WTC11 (cell line): ENCODE results near the gene ERICH4. TPM values are rescaled to one million over a fixed set of nuclear protein-coding genes. Genes with fewer than 3 reads are reported as not detected.
A peak's percentile ranks its signal among the peaks of the same experiment; 100 is the strongest.

Experiments used
- ATAC-seq: fragments of 200-7000 bp; cut with Tn5 transposase; 2 replicates; pipeline ENCODE4 v1.10.0; 2021; ENCODE audit warnings: mild to moderate bottlenecking, moderate library complexity
- CTCF ChIA-PET: fragments of 300-600 bp; sonication (Branson Sonifier 250); formaldehyde crosslinking; loops from one replicate; lab custom pipeline; 2021; ENCODE audit warnings: antibody characterized with exemption; lab: Charles Lee
- POLR2A ChIA-PET: fragments of 350-600 bp; sonication (Branson Sonifier 250); formaldehyde crosslinking; loops from one replicate; lab custom pipeline; 2021; ENCODE audit warnings: antibody characterized with exemption; lab: Charles Lee
- DNase-seq: peaks from one replicate; pipeline ENCODE4 v3.0.0; 2021; ENCODE audit warnings: low spot score
- H3K27ac Mint-ChIP-seq: 2 replicates; pipeline ENCODE4 v1.8.0; 2021; ENCODE audit warnings: mixed read lengths
- H3K27me3 Mint-ChIP-seq: 2 replicates; pipeline ENCODE4 v1.8.0; 2021; ENCODE audit warnings: low read depth, mild to moderate bottlenecking, moderate library complexity, mixed read lengths
- H3K36me3 Mint-ChIP-seq: 2 replicates; pipeline ENCODE4 v1.8.0; 2021; ENCODE audit warnings: mixed read lengths
- H3K4me1 Mint-ChIP-seq: 2 replicates; pipeline ENCODE4 v1.8.0; 2022; ENCODE audit warnings: mixed read lengths
- H3K4me3 Mint-ChIP-seq: 2 replicates; pipeline ENCODE4 v1.8.0; 2021; ENCODE audit warnings: mild to moderate bottlenecking, moderate library complexity, mixed read lengths
- H3K9me3 Mint-ChIP-seq: 2 replicates; pipeline ENCODE4 v1.8.0; 2021; ENCODE audit warnings: mixed read lengths
- CBFB ChIP-seq: sonication (generic); formaldehyde crosslinking; IDR thresholded peaks from 2 replicates; pipeline ENCODE4 v1.8.1; 2022; ENCODE audit warnings: mild to moderate bottlenecking, low read depth, missing genetic modification reagents
- ETV6 ChIP-seq: sonication (generic); formaldehyde crosslinking; IDR thresholded peaks from 2 replicates; pipeline ENCODE4 v1.8.1; 2022; ENCODE audit warnings: mild to moderate bottlenecking, missing genetic modification reagents
- RELA ChIP-seq: sonication (generic); formaldehyde crosslinking; IDR thresholded peaks from 2 replicates; pipeline ENCODE4 v1.8.1; 2022; ENCODE audit warnings: missing genetic modification reagents, mild to moderate bottlenecking, borderline replicate concordance
- SOX15 ChIP-seq: fragments of 250-450 bp; sonication (Bioruptor Pico); IDR thresholded peaks from 2 replicates; pipeline ENCODE4 v1.9.0; 2021; ENCODE audit warnings: mild to moderate bottlenecking
- TCF7 ChIP-seq: sonication (generic); formaldehyde crosslinking; IDR thresholded peaks from 2 replicates; pipeline ENCODE4 v1.8.0; 2022; ENCODE audit warnings: mild to moderate bottlenecking, low read depth, missing genetic modification reagents, moderate library complexity
- TP53 ChIP-seq: sonication (generic); formaldehyde crosslinking; IDR thresholded peaks from 2 replicates; pipeline ENCODE4 v1.8.1; 2023; ENCODE audit warnings: mild to moderate bottlenecking, missing genetic modification reagents
- ZNF219 ChIP-seq: sonication (generic); formaldehyde crosslinking; IDR thresholded peaks from 2 replicates; pipeline ENCODE4 v1.8.0; 2023; ENCODE audit warnings: missing genetic modification reagents, mild to moderate bottlenecking, borderline replicate concordance
- ZNF232 ChIP-seq: sonication (generic); formaldehyde crosslinking; IDR thresholded peaks from 2 replicates; pipeline ENCODE4 v1.8.0; 2022; ENCODE audit warnings: mild to moderate bottlenecking, missing genetic modification reagents
- ZNF671 ChIP-seq: fragments of 250-450 bp; sonication (Bioruptor Pico); IDR thresholded peaks from 2 replicates; pipeline ENCODE4 v1.8.0; 2021; ENCODE audit warnings: mild to moderate bottlenecking
- total RNA-seq: library from RNA; stranded (reverse); gene quantifications from 3 replicates; pipeline ENCODE4 v1.2.3, GENCODE V29; 2021
- TF ChIP-seq, protein P1 (sequence below): sonication (generic); formaldehyde crosslinking; IDR thresholded peaks from 2 replicates; pipeline ENCODE4 v1.8.1; 2023; ENCODE audit warnings: mild to moderate bottlenecking, missing genetic modification reagents, moderate library complexity
- TF ChIP-seq, protein P2 (sequence below): sonication (generic); formaldehyde crosslinking; IDR thresholded peaks from 2 replicates; pipeline ENCODE4 v1.8.0; 2022; ENCODE audit warnings: mild to moderate bottlenecking, missing genetic modification reagents
- TF ChIP-seq, protein P3 (sequence below): sonication (generic); formaldehyde crosslinking; IDR thresholded peaks from 2 replicates; pipeline ENCODE4 v1.8.0; 2023; ENCODE audit warnings: missing genetic modification reagents
- TF ChIP-seq, protein P4 (sequence below): sonication (generic); formaldehyde crosslinking; IDR thresholded peaks from 2 replicates; pipeline ENCODE4 v1.8.1; 2023; ENCODE audit warnings: mild to moderate bottlenecking, missing genetic modification reagents, moderate library complexity
- TF ChIP-seq, protein P5 (sequence below): fragments of 200-600 bp; IDR thresholded peaks from 2 replicates; pipeline ENCODE4 v1.8.0; 2022; ENCODE audit warnings: antibody characterized with exemption
- TF ChIP-seq, protein P6 (sequence below): fragments of 250-450 bp; sonication (Bioruptor Pico); IDR thresholded peaks from 2 replicates; pipeline ENCODE4 v1.9.0; 2021; ENCODE audit warnings: mild to moderate bottlenecking
- TF ChIP-seq, protein P7 (sequence below): sonication (generic); formaldehyde crosslinking; IDR thresholded peaks from 2 replicates; pipeline ENCODE4 v1.8.1; 2022; ENCODE audit warnings: low read depth, missing genetic modification reagents, borderline replicate concordance
- TF ChIP-seq, protein P8 (sequence below): sonication (generic); formaldehyde crosslinking; IDR thresholded peaks from 2 replicates; pipeline ENCODE4 v1.8.0; 2023; ENCODE audit warnings: missing genetic modification reagents, mild to moderate bottlenecking, borderline replicate concordance
- TF ChIP-seq, protein P9 (sequence below): fragments of 250-450 bp; sonication (Bioruptor Pico); IDR thresholded peaks from 2 replicates; pipeline ENCODE4 v1.8.0; 2021; ENCODE audit warnings: mild to moderate bottlenecking
- TF ChIP-seq, protein P10 (sequence below): sonication (generic); formaldehyde crosslinking; conservative IDR thresholded peaks from 2 replicates; pipeline ENCODE4 v1.8.1; 2023; ENCODE audit warnings: mild to moderate bottlenecking, low read depth, missing genetic modification reagents, moderate library complexity

Gene ERICH4
- total RNA-seq, 1 experiment from 2014 or later: 0.24 TPM

DNA sequence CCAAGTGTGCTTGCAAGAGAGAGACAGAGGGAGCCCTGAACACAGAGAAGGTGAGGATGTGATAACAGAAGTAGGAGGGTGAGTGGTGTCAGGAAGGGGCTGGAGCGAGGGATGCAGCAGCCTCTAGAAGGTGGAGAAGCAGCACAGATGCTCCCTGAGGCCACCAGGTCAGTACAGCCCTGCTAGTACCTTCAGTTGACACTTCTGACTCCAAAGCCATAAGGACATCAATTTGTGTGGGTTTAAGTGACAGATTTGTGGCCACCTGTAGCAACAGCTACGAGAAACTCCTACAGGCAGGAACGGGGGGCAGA, 6.9 kb downstream of the ERICH4 start:
- no peak for DNase-seq
- no peak overlapping the region for H3K4me3 Mint-ChIP-seq
- TF ChIP-seq, protein P1, sequence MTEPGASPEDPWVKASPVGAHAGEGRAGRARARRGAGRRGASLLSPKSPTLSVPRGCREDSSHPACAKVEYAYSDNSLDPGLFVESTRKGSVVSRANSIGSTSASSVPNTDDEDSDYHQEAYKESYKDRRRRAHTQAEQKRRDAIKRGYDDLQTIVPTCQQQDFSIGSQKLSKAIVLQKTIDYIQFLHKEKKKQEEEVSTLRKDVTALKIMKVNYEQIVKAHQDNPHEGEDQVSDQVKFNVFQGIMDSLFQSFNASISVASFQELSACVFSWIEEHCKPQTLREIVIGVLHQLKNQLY (CRISPR knock-in tag): no peak
- TF ChIP-seq, protein P2, sequence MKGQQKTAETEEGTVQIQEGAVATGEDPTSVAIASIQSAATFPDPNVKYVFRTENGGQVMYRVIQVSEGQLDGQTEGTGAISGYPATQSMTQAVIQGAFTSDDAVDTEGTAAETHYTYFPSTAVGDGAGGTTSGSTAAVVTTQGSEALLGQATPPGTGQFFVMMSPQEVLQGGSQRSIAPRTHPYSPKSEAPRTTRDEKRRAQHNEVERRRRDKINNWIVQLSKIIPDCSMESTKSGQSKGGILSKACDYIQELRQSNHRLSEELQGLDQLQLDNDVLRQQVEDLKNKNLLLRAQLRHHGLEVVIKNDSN: no peak
- TF ChIP-seq, protein P3, sequence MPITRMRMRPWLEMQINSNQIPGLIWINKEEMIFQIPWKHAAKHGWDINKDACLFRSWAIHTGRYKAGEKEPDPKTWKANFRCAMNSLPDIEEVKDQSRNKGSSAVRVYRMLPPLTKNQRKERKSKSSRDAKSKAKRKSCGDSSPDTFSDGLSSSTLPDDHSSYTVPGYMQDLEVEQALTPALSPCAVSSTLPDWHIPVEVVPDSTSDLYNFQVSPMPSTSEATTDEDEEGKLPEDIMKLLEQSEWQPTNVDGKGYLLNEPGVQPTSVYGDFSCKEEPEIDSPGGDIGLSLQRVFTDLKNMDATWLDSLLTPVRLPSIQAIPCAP (CRISPR knock-in tag): no peak
- TF ChIP-seq SOX15 (no peak), ZNF232 (no peak), RELA (CRISPR knock-in tag) (no peak), ZNF671 (CRISPR knock-in tag) (no peak), ZNF219 (no peak)
- TF ChIP-seq, protein P4, sequence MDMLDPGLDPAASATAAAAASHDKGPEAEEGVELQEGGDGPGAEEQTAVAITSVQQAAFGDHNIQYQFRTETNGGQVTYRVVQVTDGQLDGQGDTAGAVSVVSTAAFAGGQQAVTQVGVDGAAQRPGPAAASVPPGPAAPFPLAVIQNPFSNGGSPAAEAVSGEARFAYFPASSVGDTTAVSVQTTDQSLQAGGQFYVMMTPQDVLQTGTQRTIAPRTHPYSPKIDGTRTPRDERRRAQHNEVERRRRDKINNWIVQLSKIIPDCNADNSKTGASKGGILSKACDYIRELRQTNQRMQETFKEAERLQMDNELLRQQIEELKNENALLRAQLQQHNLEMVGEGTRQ (CRISPR knock-in tag): no peak
- TF ChIP-seq, protein P5, sequence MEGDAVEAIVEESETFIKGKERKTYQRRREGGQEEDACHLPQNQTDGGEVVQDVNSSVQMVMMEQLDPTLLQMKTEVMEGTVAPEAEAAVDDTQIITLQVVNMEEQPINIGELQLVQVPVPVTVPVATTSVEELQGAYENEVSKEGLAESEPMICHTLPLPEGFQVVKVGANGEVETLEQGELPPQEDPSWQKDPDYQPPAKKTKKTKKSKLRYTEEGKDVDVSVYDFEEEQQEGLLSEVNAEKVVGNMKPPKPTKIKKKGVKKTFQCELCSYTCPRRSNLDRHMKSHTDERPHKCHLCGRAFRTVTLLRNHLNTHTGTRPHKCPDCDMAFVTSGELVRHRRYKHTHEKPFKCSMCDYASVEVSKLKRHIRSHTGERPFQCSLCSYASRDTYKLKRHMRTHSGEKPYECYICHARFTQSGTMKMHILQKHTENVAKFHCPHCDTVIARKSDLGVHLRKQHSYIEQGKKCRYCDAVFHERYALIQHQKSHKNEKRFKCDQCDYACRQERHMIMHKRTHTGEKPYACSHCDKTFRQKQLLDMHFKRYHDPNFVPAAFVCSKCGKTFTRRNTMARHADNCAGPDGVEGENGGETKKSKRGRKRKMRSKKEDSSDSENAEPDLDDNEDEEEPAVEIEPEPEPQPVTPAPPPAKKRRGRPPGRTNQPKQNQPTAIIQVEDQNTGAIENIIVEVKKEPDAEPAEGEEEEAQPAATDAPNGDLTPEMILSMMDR: no peak
- TF ChIP-seq, protein P6, sequence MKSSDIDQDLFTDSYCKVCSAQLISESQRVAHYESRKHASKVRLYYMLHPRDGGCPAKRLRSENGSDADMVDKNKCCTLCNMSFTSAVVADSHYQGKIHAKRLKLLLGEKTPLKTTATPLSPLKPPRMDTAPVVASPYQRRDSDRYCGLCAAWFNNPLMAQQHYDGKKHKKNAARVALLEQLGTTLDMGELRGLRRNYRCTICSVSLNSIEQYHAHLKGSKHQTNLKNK (CRISPR knock-in tag): no peak
- TF ChIP-seq, protein P7, sequence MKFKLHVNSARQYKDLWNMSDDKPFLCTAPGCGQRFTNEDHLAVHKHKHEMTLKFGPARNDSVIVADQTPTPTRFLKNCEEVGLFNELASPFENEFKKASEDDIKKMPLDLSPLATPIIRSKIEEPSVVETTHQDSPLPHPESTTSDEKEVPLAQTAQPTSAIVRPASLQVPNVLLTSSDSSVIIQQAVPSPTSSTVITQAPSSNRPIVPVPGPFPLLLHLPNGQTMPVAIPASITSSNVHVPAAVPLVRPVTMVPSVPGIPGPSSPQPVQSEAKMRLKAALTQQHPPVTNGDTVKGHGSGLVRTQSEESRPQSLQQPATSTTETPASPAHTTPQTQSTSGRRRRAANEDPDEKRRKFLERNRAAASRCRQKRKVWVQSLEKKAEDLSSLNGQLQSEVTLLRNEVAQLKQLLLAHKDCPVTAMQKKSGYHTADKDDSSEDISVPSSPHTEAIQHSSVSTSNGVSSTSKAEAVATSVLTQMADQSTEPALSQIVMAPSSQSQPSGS (CRISPR knock-in tag): no peak
- H3K36me3 Mint-ChIP-seq: no peaks in the 10 kb centered on the region
- H3K4me1 Mint-ChIP-seq: peaks cover 3% of the 10 kb centered on the region
- H3K27me3 Mint-ChIP-seq: peaks cover 61% of the 10 kb centered on the region
- H3K9me3 Mint-ChIP-seq: no peaks in the 10 kb centered on the region
- ChIA-PET CTCF (interaction anchor here (0.7 to 10.4 kb wide), 12 partner anchors 10 to 250 kb away, joined by 3 to 310 read pairs (median 18); partner anchors contain the start of gene DMAC2), POLR2A (no interaction called here)
- ATAC-seq: no peak; the same call in 1 of the 2 replicates
- H3K27ac Mint-ChIP-seq: no peak overlapping the region

DNA sequence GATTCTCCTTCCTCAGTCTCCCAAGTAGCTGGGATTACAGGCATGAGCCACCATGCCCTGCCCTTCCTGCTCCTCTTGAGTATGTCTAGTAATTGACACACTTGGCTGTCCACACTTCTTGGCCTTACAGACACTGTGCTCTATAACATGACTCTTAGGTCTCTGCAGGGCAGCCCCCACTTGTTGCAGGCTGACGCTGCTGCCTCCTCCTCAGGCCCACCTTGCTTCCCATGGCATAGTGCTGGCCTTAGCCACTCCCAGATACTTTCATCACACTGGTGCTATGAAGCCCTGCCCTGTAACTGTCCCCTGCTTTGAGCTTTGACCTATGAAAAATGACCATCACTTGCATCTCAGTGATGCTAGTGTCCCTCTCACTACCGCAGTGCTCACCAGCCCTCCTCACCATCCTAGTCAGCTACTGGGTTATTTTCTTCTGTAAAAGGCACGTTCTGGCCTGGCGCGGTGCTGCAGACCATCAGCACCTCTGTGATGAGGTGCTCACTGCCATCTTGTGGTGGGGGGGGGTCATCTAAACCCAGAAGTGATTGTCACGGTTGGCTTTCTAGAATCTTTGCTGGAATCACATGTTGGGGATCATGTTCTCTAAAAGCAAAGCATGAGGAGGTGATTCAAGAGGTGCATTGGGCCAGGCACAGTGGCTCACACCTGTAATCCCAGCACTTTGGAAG, 9.8 kb downstream of the ERICH4 start:
- no peak for DNase-seq
- no peaks in the 10 kb centered on the region for H3K9me3 Mint-ChIP-seq
- peaks cover 3% of the 10 kb centered on the region for H3K4me1 Mint-ChIP-seq
- peak; percentile 15; the same call in 1 of the 2 replicates for ATAC-seq
- ChIA-PET CTCF (interaction anchor here (0.8 to 10.4 kb wide), 3 partner anchors 13 to 120 kb away, joined by 3 to 310 read pairs (median 4); partner anchors contain the start of gene DMAC2), POLR2A (no interaction called here)
- no peaks in the 10 kb centered on the region for H3K36me3 Mint-ChIP-seq
- no peak overlapping the region for H3K27ac Mint-ChIP-seq
- H3K27me3 Mint-ChIP-seq: peaks cover 69% of the 10 kb centered on the region
- no peak overlapping the region for H3K4me3 Mint-ChIP-seq
- TF ChIP-seq, protein P8, sequence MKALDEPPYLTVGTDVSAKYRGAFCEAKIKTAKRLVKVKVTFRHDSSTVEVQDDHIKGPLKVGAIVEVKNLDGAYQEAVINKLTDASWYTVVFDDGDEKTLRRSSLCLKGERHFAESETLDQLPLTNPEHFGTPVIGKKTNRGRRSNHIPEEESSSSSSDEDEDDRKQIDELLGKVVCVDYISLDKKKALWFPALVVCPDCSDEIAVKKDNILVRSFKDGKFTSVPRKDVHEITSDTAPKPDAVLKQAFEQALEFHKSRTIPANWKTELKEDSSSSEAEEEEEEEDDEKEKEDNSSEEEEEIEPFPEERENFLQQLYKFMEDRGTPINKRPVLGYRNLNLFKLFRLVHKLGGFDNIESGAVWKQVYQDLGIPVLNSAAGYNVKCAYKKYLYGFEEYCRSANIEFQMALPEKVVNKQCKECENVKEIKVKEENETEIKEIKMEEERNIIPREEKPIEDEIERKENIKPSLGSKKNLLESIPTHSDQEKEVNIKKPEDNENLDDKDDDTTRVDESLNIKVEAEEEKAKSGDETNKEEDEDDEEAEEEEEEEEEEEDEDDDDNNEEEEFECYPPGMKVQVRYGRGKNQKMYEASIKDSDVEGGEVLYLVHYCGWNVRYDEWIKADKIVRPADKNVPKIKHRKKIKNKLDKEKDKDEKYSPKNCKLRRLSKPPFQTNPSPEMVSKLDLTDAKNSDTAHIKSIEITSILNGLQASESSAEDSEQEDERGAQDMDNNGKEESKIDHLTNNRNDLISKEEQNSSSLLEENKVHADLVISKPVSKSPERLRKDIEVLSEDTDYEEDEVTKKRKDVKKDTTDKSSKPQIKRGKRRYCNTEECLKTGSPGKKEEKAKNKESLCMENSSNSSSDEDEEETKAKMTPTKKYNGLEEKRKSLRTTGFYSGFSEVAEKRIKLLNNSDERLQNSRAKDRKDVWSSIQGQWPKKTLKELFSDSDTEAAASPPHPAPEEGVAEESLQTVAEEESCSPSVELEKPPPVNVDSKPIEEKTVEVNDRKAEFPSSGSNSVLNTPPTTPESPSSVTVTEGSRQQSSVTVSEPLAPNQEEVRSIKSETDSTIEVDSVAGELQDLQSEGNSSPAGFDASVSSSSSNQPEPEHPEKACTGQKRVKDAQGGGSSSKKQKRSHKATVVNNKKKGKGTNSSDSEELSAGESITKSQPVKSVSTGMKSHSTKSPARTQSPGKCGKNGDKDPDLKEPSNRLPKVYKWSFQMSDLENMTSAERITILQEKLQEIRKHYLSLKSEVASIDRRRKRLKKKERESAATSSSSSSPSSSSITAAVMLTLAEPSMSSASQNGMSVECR (CRISPR knock-in tag): no peak
- TF ChIP-seq TP53 (no peak), CBFB (CRISPR knock-in tag) (no peak), TCF7 (no peak), ETV6 (CRISPR knock-in tag) (no peak)
- TF ChIP-seq, protein P9, sequence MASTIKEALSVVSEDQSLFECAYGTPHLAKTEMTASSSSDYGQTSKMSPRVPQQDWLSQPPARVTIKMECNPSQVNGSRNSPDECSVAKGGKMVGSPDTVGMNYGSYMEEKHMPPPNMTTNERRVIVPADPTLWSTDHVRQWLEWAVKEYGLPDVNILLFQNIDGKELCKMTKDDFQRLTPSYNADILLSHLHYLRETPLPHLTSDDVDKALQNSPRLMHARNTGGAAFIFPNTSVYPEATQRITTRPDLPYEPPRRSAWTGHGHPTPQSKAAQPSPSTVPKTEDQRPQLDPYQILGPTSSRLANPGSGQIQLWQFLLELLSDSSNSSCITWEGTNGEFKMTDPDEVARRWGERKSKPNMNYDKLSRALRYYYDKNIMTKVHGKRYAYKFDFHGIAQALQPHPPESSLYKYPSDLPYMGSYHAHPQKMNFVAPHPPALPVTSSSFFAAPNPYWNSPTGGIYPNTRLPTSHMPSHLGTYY (CRISPR knock-in tag): no peak
- TF ChIP-seq, protein P10, sequence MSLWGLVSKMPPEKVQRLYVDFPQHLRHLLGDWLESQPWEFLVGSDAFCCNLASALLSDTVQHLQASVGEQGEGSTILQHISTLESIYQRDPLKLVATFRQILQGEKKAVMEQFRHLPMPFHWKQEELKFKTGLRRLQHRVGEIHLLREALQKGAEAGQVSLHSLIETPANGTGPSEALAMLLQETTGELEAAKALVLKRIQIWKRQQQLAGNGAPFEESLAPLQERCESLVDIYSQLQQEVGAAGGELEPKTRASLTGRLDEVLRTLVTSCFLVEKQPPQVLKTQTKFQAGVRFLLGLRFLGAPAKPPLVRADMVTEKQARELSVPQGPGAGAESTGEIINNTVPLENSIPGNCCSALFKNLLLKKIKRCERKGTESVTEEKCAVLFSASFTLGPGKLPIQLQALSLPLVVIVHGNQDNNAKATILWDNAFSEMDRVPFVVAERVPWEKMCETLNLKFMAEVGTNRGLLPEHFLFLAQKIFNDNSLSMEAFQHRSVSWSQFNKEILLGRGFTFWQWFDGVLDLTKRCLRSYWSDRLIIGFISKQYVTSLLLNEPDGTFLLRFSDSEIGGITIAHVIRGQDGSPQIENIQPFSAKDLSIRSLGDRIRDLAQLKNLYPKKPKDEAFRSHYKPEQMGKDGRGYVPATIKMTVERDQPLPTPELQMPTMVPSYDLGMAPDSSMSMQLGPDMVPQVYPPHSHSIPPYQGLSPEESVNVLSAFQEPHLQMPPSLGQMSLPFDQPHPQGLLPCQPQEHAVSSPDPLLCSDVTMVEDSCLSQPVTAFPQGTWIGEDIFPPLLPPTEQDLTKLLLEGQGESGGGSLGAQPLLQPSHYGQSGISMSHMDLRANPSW (CRISPR knock-in tag): no peak
